HL-60 (cell line): ENCODE data around the gene MCRS1.

ENCODE experiments used
- GABPA ChIP-seq: IDR thresholded peaks from 2 replicates; pipeline ENCODE4 v1.6.1; 2012; ENCODE audit warnings: low read depth
- POLR2AphosphoS5 ChIP-seq: IDR thresholded peaks from 2 replicates; pipeline ENCODE4 v1.6.1; 2012; ENCODE audit warnings: low read depth
- TF ChIP-seq, protein P1 (sequence below): IDR thresholded peaks from one replicate; pipeline ENCODE4 v1.5.1; 2011; ENCODE audit warnings: low read length, control low read depth, inconsistent platforms; ENCODE audit not compliant: insufficient read depth
- TF ChIP-seq, protein P2 (sequence below): IDR thresholded peaks from 2 replicates; pipeline ENCODE4 v1.6.1; 2012; ENCODE audit warnings: low read depth; ENCODE audit not compliant: insufficient replicate concordance

DNA sequence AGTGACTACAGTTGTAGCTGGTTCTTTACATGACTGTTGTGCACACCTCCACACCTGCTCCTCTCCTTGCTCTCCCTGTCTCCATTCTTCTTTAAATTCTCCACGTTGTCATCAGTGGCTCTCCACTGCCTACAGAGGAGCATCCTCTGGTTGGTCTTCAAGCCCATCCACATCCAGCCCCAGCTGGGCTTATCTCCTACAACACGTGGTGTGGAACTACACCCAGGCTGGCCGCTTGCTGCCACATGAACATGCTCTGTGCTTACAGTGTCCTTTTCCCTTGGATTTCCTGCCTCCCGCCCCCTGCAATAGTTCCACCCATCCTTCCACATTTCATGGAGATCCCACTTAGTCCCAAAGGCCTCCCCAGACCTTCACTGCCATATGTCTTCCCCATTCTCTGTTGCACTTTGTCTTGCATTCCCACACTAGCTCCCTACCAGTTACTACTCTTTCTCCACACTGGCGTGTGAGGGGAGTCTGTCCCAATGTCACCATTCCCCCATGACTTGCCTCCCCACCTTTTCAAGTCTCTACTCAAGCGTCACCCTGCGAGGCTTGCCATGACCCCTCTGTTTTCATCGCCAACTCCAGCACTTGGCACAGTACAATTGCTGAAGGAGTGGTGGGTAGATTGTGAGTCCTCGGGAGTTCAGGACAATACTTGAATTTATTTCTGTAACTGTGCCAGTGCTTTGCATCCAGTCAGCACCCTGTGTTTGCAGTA lies 9.8 kb upstream of the MCRS1 start:
- TF ChIP-seq, protein P1, sequence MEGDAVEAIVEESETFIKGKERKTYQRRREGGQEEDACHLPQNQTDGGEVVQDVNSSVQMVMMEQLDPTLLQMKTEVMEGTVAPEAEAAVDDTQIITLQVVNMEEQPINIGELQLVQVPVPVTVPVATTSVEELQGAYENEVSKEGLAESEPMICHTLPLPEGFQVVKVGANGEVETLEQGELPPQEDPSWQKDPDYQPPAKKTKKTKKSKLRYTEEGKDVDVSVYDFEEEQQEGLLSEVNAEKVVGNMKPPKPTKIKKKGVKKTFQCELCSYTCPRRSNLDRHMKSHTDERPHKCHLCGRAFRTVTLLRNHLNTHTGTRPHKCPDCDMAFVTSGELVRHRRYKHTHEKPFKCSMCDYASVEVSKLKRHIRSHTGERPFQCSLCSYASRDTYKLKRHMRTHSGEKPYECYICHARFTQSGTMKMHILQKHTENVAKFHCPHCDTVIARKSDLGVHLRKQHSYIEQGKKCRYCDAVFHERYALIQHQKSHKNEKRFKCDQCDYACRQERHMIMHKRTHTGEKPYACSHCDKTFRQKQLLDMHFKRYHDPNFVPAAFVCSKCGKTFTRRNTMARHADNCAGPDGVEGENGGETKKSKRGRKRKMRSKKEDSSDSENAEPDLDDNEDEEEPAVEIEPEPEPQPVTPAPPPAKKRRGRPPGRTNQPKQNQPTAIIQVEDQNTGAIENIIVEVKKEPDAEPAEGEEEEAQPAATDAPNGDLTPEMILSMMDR: no peak
- TF ChIP-seq GABPA: no peak
- TF ChIP-seq, protein P2, sequence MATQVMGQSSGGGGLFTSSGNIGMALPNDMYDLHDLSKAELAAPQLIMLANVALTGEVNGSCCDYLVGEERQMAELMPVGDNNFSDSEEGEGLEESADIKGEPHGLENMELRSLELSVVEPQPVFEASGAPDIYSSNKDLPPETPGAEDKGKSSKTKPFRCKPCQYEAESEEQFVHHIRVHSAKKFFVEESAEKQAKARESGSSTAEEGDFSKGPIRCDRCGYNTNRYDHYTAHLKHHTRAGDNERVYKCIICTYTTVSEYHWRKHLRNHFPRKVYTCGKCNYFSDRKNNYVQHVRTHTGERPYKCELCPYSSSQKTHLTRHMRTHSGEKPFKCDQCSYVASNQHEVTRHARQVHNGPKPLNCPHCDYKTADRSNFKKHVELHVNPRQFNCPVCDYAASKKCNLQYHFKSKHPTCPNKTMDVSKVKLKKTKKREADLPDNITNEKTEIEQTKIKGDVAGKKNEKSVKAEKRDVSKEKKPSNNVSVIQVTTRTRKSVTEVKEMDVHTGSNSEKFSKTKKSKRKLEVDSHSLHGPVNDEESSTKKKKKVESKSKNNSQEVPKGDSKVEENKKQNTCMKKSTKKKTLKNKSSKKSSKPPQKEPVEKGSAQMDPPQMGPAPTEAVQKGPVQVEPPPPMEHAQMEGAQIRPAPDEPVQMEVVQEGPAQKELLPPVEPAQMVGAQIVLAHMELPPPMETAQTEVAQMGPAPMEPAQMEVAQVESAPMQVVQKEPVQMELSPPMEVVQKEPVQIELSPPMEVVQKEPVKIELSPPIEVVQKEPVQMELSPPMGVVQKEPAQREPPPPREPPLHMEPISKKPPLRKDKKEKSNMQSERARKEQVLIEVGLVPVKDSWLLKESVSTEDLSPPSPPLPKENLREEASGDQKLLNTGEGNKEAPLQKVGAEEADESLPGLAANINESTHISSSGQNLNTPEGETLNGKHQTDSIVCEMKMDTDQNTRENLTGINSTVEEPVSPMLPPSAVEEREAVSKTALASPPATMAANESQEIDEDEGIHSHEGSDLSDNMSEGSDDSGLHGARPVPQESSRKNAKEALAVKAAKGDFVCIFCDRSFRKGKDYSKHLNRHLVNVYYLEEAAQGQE: no peak
- TF ChIP-seq POLR2AphosphoS5: no peak
